NOMO-1 (cell line): Measurements from ENCODE around the gene ENTPD2.
"Not testable (repeated sequence)": the region's sequence is repeated elsewhere in the genome, so short reads cannot be mapped to it uniquely, and the experiment has no call there.

ENCODE experiments used
- DNase-seq, 2 experiments: peaks; one replicate each; lab custom pipeline; 2025; ENCODE audit not compliant: unreplicated experiment in 2 of 2; lab: John Stamatoyannopoulos, UW

The ENTPD2 gene

DNA sequence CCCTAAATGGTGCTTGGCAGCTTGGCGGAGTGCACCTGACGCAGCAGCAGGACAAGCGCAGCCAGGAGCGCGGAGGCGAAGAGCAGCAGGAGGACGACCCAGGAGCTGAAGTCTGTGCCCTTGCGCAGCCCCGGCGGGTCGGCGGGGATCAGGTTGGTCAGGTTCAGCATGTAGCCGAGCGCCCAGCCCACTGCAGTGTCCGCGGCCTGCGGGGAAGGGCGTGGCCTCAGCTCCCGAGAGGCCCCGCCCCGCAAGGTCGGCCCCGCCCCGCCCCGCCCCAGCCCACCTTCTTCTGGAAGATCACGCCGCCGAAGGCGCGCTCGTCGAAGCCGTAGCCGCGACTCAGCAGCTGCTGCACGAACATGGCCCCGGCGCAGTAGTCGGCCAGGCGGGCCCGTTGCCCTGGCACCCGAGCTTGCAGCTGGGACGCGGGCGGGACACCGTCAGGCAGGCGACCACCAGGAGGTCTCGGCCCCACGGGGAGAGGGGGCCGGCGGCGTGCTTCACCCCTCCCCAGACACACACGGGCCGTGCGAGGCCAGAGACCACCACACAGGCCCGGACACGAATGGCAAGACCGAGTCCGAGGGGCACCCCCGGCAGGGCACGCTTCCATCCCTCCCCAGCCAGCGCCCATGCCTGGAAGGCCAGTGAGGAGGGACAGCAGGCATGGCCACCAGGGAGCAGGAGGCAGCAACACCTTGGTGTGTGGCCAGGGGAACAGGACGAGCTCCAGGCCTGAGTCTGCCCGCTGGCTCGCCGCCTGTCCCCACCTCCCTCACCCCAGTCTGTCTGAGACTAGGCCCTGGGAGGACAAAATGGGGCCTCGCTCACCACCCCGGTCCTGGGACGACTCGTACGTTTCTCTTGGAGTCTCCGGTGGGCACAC is 5.0 kb downstream of the ENTPD2 start:
- DNase-seq: no peak

- DNase-seq: peak; percentile 70 to 79
Observed at GRCh38 chr9:137046088-137046787, 7.6 kb downstream of the ENTPD2 start, which contains the start of gene NPDC1. Gene NPDC1 (minus strand): TSS chr9:137046177. CDS start chr9:137045989, 188 bp downstream.

DNA sequence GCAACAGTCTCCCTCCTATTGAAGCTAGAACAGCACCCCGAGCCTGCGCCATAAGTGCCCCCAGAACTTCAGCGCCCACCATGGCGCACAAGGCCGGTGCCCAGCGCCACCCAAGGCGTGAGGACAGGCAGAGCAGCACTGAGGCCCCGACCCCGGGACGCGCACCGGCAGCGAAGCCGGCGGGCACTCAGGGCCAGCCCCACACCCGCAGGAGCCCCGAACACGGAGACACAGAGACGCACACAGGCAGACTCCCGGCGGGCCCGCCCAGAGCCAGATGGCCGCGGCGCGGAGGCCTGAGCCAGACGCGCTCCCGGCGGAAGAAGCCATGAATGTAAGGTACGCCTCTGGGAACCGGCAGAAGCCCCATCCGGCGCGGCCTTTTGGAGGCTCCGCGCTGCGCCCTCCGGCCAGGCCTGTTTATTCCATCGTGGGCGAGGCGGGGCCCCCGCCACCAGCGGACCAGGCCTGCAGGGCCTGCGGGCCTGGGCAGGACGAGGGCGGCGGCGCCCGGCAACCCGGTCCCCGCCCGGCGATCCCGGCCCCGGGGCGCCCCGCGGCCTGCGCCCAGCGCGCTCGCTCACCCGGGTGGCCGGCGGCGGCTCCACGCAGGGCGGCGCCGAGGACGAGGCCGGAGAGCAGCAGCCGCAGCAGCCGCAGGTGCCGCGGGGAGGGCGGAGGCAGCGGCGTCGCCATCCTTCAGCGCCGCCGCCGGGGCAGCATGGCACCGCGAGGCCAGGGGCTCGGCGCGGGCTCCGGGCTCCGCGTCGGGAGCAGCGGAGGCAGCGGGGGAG is 8.4 kb downstream of the ENTPD2 start:
- no peak for DNase-seq

DNA sequence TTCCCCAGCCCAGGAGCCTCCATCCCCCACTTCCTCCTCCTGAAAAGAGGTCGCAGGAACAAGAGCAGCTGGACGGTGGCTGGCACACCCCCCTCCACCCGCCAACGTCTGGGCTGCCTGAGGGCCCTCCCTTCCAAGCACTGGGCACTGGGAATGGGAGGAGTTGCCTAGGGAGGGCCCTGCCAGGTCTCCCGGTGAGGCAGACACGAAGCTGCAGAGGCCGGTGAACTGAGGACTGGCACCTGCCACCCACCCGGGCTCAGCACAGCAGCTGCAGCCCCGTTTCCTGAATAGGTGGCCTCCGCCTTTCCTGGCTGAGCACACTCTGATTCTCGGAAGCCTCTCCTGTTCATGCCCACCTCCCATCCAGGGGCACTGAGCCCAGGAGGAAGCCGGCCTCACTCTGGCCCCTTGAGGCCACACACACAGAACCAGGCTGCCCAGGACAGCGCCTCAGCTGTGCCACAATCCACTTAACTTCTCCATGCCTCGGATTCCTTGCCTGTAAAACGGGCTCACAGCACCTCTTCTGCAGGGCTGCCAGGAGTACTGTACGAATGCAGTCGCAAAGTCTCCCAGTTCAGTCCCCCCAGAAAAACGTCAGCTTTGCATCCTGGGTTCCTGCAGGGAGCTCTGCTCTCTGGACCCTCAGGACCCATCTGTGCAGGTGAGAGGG is 9.2 kb downstream of the ENTPD2 start:
- DNase-seq: no peak

GRCh38 chr9:137044037-137044436 is 9.8 kb downstream of the ENTPD2 start:
- DNase-seq: no peak

GRCh38 chr9:137042751-137043727 is 10.8 kb downstream of the ENTPD2 start:
- DNase-seq: no peak

GRCh38 chr9:137041124-137041523 is 12.7 kb downstream of the ENTPD2 start:
- DNase-seq: no peak

- no peak for DNase-seq
Observed at GRCh38 chr9:137040568-137040967, 13.3 kb downstream of the ENTPD2 start.

- no peak for DNase-seq
Observed at GRCh38 chr9:137039611-137040366, 14.1 kb downstream of the ENTPD2 start.

GRCh38 chr9:137038916-137039315 is 14.9 kb downstream of the ENTPD2 start:
- no peak for DNase-seq

GRCh38 chr9:137037483-137037882 is 16.4 kb downstream of the ENTPD2 start:
- no peak for DNase-seq

DNA sequence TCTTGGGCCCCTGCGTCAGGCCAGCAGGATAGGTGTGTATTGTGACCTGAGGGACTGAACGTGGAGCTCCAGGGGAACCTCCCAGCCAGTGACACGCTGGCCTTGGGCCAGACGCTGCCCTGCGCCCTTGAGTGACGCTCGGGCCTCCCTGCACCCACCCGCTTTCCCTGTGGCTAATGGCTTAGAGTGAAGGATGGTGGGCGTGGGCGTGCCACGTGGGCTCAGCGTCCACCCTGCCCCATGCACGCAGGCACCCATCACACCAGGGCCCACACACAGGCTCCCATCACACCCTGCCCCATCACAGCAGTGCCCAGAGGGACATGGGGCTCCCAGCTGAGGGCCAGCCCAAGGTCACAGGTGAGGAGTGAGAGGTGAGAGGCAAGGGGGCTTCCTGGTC is 16.8 kb downstream of the ENTPD2 start:
- DNase-seq: no peak

GRCh38 chr9:137035937-137036336 is 17.9 kb downstream of the ENTPD2 start:
- DNase-seq: no peak

DNA sequence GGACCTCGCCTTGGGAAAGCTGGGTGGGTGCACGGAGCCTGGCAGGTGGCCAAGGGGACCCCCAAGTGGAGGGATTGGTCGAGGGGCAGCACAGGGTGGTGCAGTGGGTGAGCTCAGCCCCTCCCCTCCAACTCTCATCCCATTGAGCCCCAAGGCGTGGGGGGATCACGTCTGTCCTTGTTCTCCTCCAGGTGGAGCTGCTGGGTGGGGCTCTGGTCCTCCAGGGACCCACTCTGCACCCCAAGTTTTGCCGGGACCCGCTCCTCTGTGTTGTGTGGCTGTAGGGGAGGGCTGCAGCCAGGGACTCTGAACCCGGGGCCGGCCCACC is 18.4 kb downstream of the ENTPD2 start:
- no peak for DNase-seq

DNA sequence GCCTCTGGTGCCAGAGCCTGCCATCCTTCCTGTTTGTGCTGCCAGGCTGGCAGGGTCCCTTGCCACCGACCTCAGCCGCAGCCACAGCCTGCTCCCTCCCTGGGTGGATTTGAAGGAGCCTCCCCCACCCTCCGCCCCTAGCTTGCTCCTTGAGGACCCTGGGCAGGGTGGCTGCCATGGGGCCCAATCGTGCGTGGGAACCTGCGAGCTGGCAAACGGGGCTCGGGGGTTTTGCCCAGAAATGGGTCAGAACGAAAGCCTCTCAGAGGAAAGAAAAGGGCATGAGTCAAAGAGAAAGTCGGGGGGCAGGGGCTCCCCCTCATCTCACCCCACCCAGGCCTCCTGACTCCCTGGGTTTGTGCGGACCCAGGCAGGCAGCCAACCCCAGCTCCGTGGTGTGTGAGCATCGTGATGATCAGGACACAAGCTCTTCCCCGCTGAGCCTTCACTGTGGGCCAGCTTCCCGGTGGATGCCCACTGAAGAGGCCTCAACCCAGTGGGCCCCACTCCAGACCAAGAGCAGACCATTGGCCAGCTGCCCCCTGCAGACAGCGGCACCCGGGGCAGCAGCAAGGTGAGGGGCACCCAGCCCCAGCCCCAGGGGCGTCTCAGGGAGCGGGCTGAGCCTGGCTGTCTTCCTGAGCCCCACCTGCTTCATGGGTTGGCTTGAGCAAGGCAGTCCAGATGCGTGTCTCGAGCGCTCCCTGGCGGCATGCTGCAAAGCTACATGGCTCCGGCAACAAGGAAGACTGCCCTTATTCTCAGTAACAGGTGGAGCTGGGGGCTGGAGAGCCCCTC is 19.0 kb downstream of the ENTPD2 start:
- peak; percentile 86 to 90 for DNase-seq

DNA sequence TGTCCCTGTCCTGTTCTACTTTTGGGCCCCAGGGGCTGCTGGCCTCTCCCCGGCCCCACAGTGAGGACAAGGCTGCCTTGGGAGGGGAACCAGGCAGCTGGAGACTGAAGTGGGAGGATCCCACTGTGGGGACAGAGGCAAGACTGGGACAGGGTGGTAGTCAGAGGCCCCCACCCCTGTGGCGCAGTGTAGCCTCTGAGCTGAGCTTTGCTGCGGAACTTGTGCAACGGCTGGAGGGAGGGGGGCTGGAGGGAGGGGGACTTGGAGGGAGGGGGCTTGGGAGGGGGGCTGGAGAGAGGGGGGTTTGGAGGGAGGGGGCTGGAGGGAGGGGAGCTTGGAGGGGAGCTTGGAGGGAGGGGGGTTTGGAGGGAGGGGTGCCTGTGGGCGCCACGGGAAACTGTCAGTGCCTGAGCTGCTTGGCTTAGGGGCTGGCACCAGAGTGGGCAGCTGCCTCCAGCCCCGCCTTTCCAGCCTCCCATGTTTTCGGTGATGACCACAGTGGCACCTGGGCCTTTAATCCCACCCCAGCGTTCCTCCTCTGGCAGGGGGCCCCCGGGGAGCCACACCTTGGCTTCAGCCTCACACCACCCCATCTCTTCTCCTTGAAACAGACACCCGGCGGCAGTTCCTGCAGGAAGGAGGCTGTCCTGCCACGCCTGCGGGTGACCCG is 19.7 kb downstream of the ENTPD2 start:
- DNase-seq: peak; percentile 55 to 90

GRCh38 chr9:137033481-137033880 is 20.4 kb downstream of the ENTPD2 start:
- DNase-seq: not testable (repeated sequence)
